Fibroblast of peridontal ligament (primary cell): ENCODE results near the gene EFCAB11.
A peak's percentile ranks its signal among the peaks of the same experiment; 100 is the strongest.

Experiments used
- DNase-seq: peaks from one replicate; pipeline ENCODE4 v3.0.0-alpha.2; 2010; ENCODE audit errors: extremely low read depth

The EFCAB11 gene

DNA sequence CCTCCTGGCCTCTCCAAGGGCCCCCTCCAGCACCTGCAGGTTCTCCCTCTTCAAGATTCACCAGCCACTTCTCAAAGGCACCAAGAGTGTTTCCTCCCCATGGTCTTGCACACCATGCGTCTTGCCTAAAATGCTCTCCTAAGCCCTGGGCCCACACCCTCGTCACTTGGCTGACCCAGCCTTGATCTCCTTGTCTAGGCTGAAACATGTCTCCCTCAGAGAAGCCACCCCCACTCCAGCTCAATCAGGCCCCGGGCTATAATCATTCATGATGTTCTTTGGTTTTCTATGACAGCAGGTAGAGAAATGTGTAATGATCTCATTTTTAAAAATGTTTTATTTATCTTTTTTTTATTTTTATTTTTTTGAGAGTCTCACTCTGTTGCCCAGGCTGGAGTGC lies 88.1 kb downstream of the EFCAB11 start:
- DNase-seq, result no peak

DNA sequence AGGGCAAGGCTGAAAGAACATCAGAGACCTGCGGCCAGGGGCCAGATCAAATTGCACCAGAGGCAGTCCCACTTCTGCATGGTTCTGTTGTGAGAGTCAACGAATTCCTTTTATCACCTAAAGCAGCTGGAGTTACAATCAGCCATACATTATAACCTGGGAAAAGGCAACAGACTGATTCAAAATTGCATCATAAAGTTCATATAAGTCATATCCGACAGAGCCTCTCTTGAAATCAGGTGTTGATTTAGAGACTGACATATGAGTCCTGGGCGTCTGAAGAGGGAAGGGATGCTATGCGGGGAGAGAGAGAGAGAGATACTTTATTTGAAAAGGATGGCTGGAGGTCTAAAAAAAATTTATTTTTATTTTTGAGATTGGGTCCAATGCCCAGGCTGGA lies 89.4 kb downstream of the EFCAB11 start:
- no peak for DNase-seq

DNA sequence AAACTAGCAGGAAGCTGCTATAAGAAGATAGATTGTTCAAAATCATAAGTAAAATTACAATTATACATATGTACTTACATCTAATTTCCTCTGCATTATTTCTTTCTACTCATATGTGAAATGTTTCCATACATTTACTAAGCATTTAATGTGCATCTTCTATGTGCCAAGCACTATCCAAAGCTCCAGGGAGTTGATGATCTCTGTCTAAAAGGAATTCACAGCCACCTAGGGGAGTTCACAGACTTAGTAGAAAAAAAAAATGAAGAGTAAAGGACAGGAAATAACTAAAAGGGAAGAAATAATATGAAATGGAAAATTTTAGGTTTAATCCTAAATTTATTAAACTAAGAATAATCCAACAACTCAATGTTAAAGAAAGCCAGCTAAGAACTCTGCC lies 91.7 kb downstream of the EFCAB11 start:
- DNase-seq, result no peak

DNA sequence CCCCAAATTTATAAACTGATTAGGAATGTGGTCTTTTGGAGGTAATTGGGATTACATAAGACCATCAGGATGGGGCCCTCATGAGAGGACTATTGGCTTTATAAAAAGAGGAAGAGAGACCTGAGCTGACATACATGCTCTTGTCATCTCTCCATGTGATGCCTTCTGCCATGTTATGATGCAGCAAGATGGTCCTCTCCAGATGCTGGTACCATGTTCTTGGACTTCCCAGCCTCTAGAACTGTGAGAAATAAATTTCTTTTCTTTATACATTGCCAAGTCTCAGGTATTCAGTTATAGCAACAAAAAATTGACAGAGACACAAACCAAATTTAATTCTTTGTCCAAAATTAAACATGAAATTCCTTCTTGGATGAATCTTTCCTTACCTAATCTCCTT lies 92.9 kb downstream of the EFCAB11 start:
- no peak for DNase-seq

DNA sequence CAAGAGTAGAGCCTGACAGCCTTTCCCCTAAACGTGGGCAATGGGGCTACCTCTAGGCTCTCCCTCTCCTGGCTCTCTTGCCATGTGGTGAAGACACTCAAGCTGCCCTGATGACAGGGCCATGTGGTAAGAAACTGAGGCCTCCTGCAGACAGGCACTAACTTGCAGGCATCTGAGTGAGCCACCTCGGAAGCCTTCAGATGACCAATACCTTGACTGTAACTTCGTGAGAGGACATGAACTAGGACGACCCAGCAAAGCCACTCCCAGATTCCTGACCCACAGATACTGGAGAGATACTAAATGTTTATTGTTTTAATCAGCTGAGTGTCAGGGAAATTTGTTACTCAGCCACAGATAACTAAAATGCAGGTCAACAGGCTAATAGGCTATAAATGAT lies 96.4 kb downstream of the EFCAB11 start:
- no peak for DNase-seq

DNA sequence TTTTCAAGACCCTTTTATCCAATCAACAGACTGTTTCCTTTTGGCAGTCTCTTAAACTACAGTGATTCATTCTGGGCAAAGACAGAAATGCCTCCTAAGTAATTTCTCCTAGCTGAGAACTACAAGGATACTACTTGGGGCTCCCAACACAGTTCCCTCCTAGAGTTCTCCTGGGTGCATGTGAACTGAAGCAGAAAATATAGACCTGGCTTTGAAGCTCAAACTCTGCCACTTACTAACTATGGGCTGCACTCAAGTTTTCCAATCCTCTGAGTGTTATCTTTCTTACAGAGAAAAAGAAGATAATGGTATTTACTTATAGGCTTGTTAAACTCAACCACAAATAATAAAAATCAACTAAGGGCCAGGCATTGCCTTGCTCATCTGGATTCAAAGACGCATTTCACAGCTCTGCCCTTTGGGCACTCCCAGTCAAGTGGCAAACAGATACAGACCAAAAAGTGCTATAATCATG lies 97.6 kb downstream of the EFCAB11 start:
- DNase-seq, result peak; percentile 71

DNA sequence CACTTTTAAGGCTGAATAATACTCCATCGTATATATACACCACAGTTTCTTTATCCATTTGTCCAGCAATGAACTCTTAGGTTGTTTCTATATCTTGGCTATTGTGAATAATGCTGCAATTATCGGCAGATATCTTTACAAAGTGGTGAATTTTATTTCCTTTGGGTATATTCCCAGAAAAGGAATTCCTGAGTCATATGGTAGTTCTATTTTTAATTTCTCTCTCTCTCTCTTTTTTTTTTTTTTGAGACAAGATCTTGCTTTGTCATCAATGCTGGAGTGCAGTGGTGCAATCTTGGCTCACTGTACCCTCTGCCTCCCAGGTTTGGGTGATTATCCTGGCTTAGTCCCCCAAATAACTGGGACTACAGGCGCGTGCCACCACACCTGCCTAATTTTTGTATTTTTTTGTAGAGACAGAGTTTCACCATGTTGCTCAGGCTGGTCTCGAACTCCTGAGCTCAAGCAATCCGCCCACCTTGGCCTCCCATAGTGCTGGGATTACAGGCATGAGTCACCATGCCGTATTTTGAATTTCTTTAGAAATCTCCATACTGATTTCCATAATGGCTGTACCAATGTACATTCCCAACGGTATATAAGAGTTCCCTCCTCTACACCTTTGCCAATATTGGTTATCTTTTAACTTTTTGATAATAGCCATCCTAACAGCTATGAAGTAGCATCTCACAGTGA lies 98.4 kb downstream of the EFCAB11 start:
- peak; percentile 95 for DNase-seq

DNA sequence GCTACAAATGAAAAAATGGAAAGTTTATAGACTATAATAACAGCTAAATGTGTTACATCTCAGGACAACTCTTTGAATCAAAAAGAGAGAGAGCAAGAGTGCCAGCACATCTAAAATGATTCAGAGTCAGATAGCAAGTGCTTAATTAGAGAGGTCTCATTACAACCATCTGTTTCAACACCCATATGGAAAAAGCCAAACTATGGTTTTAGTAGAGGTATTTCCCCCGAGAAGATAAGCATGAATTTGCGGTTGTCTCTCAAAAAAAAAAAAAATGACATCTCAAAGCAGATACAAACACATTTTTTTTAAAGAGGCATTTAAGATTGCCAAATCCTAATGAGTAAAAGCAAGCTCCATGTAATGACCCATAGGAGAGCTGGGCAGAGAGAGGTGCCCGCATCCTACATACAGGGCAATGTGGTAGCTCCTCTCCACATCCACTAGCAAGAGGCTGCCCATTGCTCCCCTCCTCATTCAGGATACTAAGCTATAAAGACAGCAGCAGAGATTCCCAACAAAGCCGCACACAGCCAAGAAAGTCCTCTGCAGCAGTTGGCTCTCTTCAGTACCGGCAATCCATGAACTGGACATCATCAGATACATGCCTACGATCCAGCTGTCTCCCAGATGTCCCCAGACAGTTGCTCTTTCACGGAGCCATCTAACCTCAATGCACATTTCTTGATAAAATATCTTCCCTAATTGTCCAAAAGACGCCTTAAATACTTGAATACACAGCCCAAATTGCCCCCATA lies 100.4 kb downstream of the EFCAB11 start:
- DNase-seq, result peak; percentile 82

DNA sequence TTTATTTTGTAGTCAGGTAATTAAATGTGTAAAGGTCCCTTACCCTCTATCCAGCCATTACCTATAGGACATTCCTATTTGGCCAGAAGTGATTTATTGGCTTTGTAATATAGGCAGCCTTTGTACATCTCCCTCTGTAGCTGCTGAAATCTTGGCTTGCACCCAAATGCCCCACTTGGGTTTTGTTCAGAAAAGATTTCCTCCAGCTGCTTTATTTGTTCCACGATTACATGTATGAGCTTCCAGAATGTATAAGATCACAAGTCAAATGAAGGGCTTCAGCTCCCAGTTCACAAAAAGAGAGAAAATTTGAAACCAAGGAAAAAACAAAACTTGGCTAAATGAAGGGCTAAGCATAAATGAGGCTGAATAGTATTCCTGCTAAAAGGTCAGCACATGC lies 103.4 kb downstream of the EFCAB11 start:
- peak; percentile 25 for DNase-seq

DNA sequence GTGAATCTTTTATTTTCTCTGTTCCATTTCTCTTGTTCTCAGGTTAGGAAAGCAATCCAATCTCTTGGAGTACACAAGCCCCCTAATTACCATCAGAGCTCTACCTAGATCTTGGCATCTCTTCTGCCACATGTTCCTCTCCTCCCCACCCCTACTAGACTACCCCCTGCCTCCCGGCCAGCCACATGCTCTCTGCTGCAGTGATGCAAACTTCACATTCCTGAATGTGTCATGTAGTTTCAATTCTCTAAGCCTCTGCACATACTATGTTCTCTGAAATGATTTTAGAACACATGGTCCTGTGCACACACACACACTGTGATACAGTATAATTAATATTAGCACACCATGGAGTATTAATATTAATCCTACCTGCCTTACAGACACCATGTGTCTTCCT lies 104.6 kb downstream of the EFCAB11 start:
- DNase-seq, result peak; percentile 61

DNA sequence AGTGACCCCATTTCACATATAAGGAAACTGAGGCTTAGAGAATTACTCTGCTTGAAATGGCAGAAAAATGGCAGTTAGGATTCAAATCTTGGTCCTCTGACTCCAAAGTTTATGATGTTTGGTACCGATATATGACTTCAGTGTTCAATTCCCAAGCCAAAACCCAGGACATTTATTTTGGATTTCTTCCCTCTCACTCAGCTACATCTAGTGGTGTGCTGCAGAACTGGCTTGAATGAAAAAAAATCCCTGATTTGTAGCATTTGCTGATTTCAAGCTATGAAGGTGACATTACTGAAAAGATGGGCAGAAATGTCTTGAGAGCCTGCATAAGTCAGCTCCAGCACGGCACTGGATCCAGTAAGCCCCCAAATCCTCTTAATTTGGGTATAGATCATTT lies 106.4 kb downstream of the EFCAB11 start:
- DNase-seq, result peak; percentile 58

DNA sequence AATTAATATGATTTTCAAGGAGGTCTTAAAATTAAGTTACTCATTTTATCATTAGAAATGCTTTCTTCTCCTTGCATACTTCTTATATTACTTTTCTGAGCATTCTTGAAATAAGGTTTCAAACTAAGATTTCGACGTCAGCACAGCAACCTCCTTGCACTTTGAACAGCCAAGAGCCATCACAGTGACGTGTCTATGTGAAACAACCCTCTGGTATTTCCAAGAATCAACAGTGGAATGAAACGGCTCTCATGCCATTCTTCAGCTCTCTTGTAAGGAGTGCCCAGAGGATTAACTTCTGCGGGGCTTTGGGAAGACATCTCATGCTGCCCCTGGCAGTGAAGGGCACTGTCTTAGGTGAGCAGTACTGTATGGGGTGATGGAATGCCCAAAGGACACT lies 109.2 kb downstream of the EFCAB11 start:
- DNase-seq, result peak; percentile 94

DNA sequence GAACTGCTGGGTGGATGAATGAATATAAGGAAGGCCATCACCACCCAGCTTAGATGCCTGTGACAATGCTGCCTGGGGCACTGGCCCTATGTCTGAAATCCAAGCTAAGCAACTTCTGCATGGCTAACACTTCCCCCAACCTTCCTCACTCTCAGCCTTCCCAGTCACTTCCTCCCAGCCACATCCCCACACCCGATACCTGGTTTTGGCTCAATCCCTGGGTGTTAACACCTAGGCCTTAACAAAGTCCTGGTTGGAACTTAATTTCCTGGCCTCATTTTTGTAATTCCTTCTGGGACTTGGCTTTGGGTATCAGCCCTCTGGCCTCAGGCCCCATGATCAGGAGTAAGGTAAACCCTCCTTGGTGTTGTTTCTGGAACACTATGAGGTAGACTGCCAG lies 110.0 kb downstream of the EFCAB11 start:
- DNase-seq, result no peak

DNA sequence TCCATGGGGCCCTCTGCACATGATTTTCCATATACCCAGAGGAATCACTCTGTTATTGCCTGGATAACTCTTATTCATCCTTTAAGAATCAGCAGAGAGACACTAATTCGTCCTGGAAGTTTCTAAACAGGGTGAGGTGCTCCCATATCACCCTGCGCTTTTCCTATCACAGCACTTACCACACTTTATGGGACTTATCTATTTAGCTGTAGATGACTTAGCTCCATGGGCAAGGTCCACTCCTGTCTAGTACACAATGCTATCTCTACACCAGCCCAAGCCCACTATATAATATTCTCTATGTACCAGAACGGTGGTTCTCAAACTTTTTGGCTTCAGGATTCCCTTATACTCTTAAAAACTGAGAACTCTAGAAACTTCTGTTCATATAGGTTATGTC lies 111.7 kb downstream of the EFCAB11 start:
- no peak for DNase-seq

DNA sequence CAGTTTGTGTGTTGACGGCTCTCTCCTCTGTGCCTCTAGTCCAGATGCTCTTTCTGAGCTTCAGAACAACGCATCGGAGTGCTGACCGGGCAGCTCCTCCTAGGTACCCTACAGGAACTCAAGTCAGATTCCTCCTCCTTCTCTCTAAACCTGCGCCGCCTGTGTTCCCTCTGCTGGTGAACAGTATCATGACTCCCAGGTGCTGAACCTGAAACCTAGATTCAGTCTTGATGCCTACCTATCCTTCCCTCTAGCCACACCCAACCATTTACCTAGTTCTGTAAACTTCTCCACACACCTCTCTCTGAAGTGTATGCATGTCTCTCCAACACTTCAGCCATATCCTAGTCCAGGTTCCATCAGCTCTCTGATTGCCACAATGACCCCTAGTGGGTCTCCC lies 112.7 kb downstream of the EFCAB11 start:
- no peak for DNase-seq

DNA sequence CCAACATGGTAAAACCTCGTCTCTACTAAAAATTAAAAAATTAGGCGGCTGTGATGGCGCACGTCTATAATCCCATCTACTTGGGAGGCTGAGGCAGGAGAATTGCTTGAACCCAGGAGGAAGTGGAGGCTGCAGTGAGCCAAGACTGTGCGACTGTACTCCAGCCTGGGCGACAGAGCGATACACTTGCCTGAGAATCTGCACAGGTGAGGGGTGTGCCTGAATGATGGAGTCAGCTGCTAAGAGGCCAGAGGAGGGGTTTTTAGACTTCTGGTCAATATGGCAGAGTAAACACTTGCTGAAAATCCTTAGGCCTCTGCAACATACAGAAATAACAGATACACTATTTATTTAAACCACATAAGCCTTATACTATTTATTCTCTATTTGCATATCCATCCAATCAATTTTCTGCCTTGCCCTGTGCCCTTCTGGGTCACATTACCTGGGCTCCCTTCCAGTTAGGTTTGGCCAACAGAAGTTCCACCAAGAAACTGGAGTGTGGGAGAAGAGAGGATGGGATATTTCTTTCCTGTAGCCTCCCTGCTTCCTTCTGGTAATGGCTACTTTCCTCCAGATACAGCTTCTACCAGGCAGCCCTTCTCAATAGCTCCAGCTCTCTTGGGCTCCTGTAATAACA lies 117.6 kb downstream of the EFCAB11 start:
- no peak for DNase-seq

DNA sequence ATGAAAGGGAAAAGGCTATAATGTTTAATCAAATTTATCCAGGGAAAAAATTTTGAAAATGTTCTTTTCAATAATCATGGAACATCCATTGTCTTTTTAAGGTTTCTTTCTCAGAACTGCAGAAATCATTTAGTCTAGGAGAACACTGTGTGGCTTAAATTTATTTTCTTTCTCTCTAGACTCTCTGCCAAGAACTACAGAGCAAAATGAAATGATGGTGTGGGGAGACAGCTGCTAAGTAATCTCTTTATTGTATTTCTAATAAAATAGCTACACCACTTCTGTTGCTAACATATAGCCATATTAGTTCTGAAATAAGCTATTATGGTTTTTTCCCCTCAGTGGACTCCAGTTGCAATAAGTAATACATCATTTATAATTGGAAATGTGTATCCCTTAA lies 120.9 kb downstream of the EFCAB11 start:
- DNase-seq, result no peak

DNA sequence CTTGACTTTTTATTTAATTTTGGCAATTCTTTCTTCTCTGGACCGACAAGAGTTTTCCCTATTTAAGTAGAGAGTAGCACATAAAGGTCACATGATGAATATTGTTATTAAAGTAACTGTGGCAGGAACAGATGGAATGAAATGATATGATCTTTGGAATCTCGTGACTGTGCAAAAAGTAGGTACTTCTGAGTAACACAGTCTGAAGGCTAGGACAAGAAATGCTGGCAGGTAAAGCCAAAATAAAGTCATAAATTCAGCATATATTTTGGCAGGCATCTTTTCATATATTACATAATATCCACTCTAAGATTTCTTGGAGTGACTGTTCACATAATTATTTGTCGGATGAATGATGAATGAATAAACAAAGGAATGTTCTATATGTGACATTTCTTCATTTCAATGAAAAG lies 121.4 kb downstream of the EFCAB11 start:
- DNase-seq, result no peak

DNA sequence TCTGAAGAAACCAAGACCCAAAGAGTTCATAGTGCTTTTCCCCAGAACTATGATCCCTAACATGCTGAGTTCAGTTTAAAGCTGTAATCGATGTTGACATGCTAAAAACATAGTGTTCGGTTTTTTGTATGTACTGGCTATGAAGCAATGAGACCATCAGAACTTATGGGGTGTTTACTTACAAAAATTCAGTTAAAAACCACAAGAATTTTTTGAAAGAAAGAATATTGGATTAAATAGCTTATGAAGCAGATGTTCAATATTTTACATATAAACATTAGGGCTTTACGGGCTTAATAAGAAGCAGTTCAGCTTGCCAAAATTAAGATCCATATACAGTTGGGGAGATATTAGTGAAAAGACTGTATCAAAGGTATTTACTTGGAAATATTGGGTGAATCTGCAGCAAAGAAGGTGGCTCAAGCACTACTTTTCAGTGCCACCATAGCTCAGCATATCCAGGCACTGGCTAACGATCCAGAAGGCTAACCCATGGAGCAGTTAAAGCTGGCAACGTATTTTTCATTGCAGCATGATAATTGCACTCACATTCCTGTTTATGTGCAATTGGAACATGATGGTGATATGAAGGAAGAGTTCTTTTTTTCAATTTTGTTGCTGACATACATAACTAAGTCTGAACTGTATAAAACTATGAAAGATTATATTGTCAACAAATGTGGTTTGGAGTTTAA lies 125.9 kb downstream of the EFCAB11 start:
- peak; percentile 74 for DNase-seq

DNA sequence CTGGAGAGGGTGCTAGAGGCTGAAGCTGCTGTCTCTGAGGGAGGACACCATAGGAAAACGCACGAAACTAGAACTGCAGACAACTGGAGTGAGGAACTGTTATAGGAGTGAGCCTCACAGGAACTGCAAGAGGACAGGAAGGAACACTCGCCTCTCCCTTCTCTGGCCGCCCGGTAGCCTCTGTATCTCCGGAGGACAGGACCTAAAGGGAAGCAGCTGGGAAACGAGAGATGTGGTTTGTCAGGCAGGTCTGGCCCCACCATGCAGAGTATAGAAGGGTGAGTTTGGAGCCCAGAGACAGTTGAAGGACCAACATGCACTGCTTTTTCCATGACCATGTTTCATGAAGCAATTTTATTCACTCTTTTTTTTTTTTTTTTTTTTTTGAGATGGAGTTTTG lies 127.3 kb downstream of the EFCAB11 start:
- no peak for DNase-seq

DNA sequence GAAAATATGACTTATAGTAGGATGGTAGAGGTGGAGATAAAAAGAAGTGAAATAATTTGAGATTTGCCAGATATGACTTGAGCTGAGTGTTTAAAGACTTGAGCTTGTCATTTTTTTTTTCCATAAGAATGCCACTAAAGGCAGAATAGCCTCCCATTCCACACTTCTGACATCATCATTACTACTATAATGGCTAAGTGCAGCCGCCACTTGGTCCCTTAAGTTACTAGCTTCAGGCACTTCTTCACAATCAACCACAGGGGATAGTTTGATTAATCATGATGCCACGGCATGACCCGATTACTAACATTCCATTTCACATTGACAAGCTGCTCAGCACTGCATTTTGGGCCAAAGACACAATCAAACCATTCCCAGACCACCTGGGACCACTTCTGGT lies 127.9 kb downstream of the EFCAB11 start:
- no peak for DNase-seq

DNA sequence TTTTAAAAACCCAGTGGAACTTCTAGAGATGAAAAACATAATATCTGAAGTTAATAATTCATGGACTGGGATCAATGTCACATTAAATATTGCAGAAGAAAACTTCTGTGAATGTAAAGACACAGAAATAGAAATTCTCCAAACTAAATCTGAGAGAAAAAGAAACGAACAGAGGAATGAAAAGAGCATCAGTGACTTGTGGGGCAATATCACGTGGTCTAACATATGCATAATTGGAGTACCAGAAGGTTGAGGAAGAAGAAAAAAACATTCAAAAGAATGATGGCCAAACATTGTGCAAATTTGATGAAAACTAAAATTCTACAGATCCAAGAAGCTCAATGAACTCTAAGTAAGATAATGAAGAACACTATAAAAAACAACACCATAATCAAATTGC lies 130.8 kb downstream of the EFCAB11 start:
- no peak for DNase-seq
